HUDEP-2 (cell line): ENCODE measurements around the gene CACNA1C.

Source experiments
- DNase-seq, 76 experiments: peaks; one replicate each; lab custom pipeline; 2025; ENCODE audit not compliant: unreplicated experiment in 76 of 76; lab: John Stamatoyannopoulos, UW

The CACNA1C gene

GRCh38 chr12:2596441-2596840, 543.7 kb downstream of the CACNA1C start:
- no peak for DNase-seq

- DNase-seq = no peak
Measured at GRCh38 chr12:2605301-2605700, 552.5 kb downstream of the CACNA1C start.

GRCh38 chr12:2606186-2606910, 553.6 kb downstream of the CACNA1C start:
- DNase-seq = no peak

GRCh38 chr12:2607881-2608607, 555.3 kb downstream of the CACNA1C start:
- no peak for DNase-seq

GRCh38 chr12:2608608-2608945, 555.8 kb downstream of the CACNA1C start:
- no peak for DNase-seq

- no peak for DNase-seq
Measured at GRCh38 chr12:2609020-2609419, 556.2 kb downstream of the CACNA1C start.

GRCh38 chr12:2610358-2610757, 557.6 kb downstream of the CACNA1C start:
- DNase-seq = no peak

- DNase-seq = no peak
Measured at GRCh38 chr12:2613326-2614073, 560.7 kb downstream of the CACNA1C start.

GRCh38 chr12:2614341-2614740, 561.6 kb downstream of the CACNA1C start:
- no peak for DNase-seq

- DNase-seq = no peak
Measured at GRCh38 chr12:2615665-2616402, 563.0 kb downstream of the CACNA1C start.

- no peak for DNase-seq
Measured at GRCh38 chr12:2616763-2617162, 564.0 kb downstream of the CACNA1C start.

GRCh38 chr12:2617365-2617764, 564.6 kb downstream of the CACNA1C start:
- DNase-seq = no peak

- no peak for DNase-seq
Measured at GRCh38 chr12:2618291-2618995, 565.7 kb downstream of the CACNA1C start.

GRCh38 chr12:2619136-2619535, 566.3 kb downstream of the CACNA1C start:
- DNase-seq = no peak

- no peak for DNase-seq
Measured at GRCh38 chr12:2622460-2622859, 569.7 kb downstream of the CACNA1C start.

- DNase-seq = no peak
Measured at GRCh38 chr12:2623472-2623871, 570.7 kb downstream of the CACNA1C start.

GRCh38 chr12:2624543-2625288, 571.9 kb downstream of the CACNA1C start:
- peak in 17 of 76 experiments; percentile 1 to 52 (median 11) for DNase-seq

GRCh38 chr12:2625289-2625612, 572.5 kb downstream of the CACNA1C start:
- no peak for DNase-seq

- DNase-seq = no peak
Measured at GRCh38 chr12:2627076-2627834, 574.5 kb downstream of the CACNA1C start.
